Activated B cell treated with CpG ODN at 0.5 μM for 24 hours (primary cell): Measurements from ENCODE around the gene MTURN. TPM values are rescaled to one million over a fixed set of nuclear protein-coding genes. Genes with fewer than 3 reads are reported as not detected.
A peak's percentile ranks its signal among the peaks of the same experiment; 100 is the strongest.

ENCODE experiments used
- ATAC-seq: fragments of 200-7000 bp; cut with Tn5 transposase; one replicate; pipeline ENCODE4 v1.10.0; 2021; ENCODE audit warnings: low read depth, mild to moderate bottlenecking, moderate library complexity
- CTCF ChIA-PET: fragments of 350-600 bp; sonication (Branson Sonifier 250); formaldehyde crosslinking; loops from one replicate; lab custom pipeline; 2021; ENCODE audit warnings: antibody characterized with exemption; lab: Charles Lee
- POLR2A ChIA-PET: fragments of 350-600 bp; sonication (Branson Sonifier 250); formaldehyde crosslinking; loops from one replicate; lab custom pipeline; 2021; ENCODE audit warnings: antibody characterized with exemption; lab: Charles Lee
- DNase-seq: peaks from one replicate; pipeline ENCODE4 v3.0.0; 2022
- H3K27ac Mint-ChIP-seq: one replicate; pipeline ENCODE4 v1.8.0; 2020; ENCODE audit warnings: mixed read lengths
- H3K27me3 Mint-ChIP-seq: one replicate; pipeline ENCODE4 v1.8.0; 2021; ENCODE audit warnings: mixed read lengths
- H3K36me3 Mint-ChIP-seq: one replicate; pipeline ENCODE4 v1.8.0; 2021; ENCODE audit warnings: low read depth, mixed read lengths
- H3K4me1 Mint-ChIP-seq: one replicate; pipeline ENCODE4 v1.8.0; 2021; ENCODE audit warnings: mixed read lengths
- H3K4me3 Mint-ChIP-seq: one replicate; pipeline ENCODE4 v1.8.0; 2020; ENCODE audit warnings: mild to moderate bottlenecking, mixed read lengths
- H3K9me3 Mint-ChIP-seq: one replicate; pipeline ENCODE4 v1.8.0; 2020; ENCODE audit warnings: mixed read lengths
- CTCF ChIP-seq: fragments of 200-600 bp; IDR thresholded peaks from one replicate; pipeline ENCODE4 v1.8.0; 2022; ENCODE audit warnings: antibody characterized with exemption, mild to moderate bottlenecking
- intact Hi-C: fragments of 100-400 bp; cut with micrococcal nuclease; formaldehyde crosslinking; loops from one replicate; pipeline ENCODE4 v1.15.1; 2024
- total RNA-seq: library from RNA; stranded (reverse); gene quantifications from 2 replicates; pipeline ENCODE4 v1.2.3, GENCODE V29; 2022

MTURN gene
- total RNA-seq, 1 donor from 2014 or later, result 4.6 TPM

GRCh38 chr7:30201161-30201666 is 66.4 kb downstream of the MTURN start:
- Mint-ChIP-seq H3K4me3 (peak overlapping the region; percentile 42), H3K9me3 (peaks cover 7% of the 10 kb centered on the region), H3K27me3 (no peaks in the 10 kb centered on the region), H3K36me3 (no peaks in the 10 kb centered on the region), H3K27ac (peak overlapping the region; percentile 77), H3K4me1 (peaks cover 24% of the 10 kb centered on the region)
- DNase-seq (no peak), ATAC-seq (peak; percentile 81)
- TF ChIP-seq CTCF, result no peak
- intact Hi-C loops, result loop anchor here (1.0 to 2.0 kb wide), 3 partner anchors 14 to 38 kb away; no protein-coding TSS in a partner anchor
- CTCF ChIA-PET, result no interaction called here
- POLR2A ChIA-PET, result interaction anchor here (1.1 kb wide), 1 partner anchor 38 kb away, joined by 3 read pairs; no protein-coding TSS in a partner anchor

- ChIA-PET CTCF (no interaction called here), POLR2A (interaction anchor here (1.1 kb wide), 1 partner anchor 38 kb away, joined by 3 read pairs; no protein-coding TSS in a partner anchor)
- ATAC-seq (no peak), DNase-seq (no peak)
- intact Hi-C loops, result loop anchor here (1.0 to 2.0 kb wide), 3 partner anchors 13 to 37 kb away; no protein-coding TSS in a partner anchor
- no peaks in the 10 kb centered on the region for H3K36me3 Mint-ChIP-seq
- TF ChIP-seq CTCF, result no peak
- H3K9me3 Mint-ChIP-seq, result peaks cover 3% of the 10 kb centered on the region
- no peaks in the 10 kb centered on the region for H3K27me3 Mint-ChIP-seq
- peak overlapping the region; percentile 77 for H3K27ac Mint-ChIP-seq
- H3K4me1 Mint-ChIP-seq, result peaks cover 24% of the 10 kb centered on the region
- peak overlapping the region; percentile 42 for H3K4me3 Mint-ChIP-seq
Measured at GRCh38 chr7:30201921-30202320, 67.1 kb downstream of the MTURN start.

GRCh38 chr7:30202671-30203070 is 67.9 kb downstream of the MTURN start:
- Mint-ChIP-seq H3K4me3 (no peak overlapping the region), H3K36me3 (no peaks in the 10 kb centered on the region), H3K27me3 (no peaks in the 10 kb centered on the region), H3K27ac (no peak overlapping the region), H3K9me3 (no peaks in the 10 kb centered on the region), H3K4me1 (peaks cover 24% of the 10 kb centered on the region)
- intact Hi-C loops, result no loop called here
- ChIA-PET POLR2A (no interaction called here), CTCF (no interaction called here)
- DNase-seq (no peak), ATAC-seq (no peak)
- TF ChIP-seq CTCF, result no peak

- no peaks in the 10 kb centered on the region for H3K36me3 Mint-ChIP-seq
- intact Hi-C loops, result no loop called here
- no peak for TF ChIP-seq CTCF
- H3K27ac Mint-ChIP-seq, result no peak overlapping the region
- DNase-seq (no peak), ATAC-seq (no peak)
- peaks cover 12% of the 10 kb centered on the region for H3K4me1 Mint-ChIP-seq
- CTCF ChIA-PET, result no interaction called here
- POLR2A ChIA-PET, result no interaction called here
- H3K27me3 Mint-ChIP-seq, result no peaks in the 10 kb centered on the region
- H3K4me3 Mint-ChIP-seq, result no peak overlapping the region
- H3K9me3 Mint-ChIP-seq, result no peaks in the 10 kb centered on the region
Measured at GRCh38 chr7:30206491-30206890, 71.7 kb downstream of the MTURN start.

- no peaks in the 10 kb centered on the region for H3K36me3 Mint-ChIP-seq
- H3K27me3 Mint-ChIP-seq, result no peaks in the 10 kb centered on the region
- TF ChIP-seq CTCF, result no peak
- ChIA-PET POLR2A (no interaction called here), CTCF (no interaction called here)
- H3K4me3 Mint-ChIP-seq, result no peak overlapping the region
- DNase-seq, result no peak
- H3K4me1 Mint-ChIP-seq, result peaks cover 7% of the 10 kb centered on the region
- H3K9me3 Mint-ChIP-seq, result no peaks in the 10 kb centered on the region
- ATAC-seq, result no peak
- intact Hi-C loops, result no loop called here
- no peak overlapping the region for H3K27ac Mint-ChIP-seq
Measured at GRCh38 chr7:30206942-30207341, 72.2 kb downstream of the MTURN start.
